Coronary artery (tissue), 2 donors: ENCODE data around the gene TAF11L10.
"Not testable (repeated sequence)": the region's sequence is repeated elsewhere in the genome, so short reads cannot be mapped to it uniquely, and the experiment has no call there.

Experiments
- DNase-seq: peaks from one replicate; pipeline ENCODE4 v3.0.0-alpha.2; 2017; ENCODE audit warnings: low spot score
- H3K27ac ChIP-seq, 2 donors: fragments of 200-600 bp; sonication (generic); one replicate each; pipeline ENCODE4 v1.5.1; 2016 to 2019
- H3K4me3 ChIP-seq: fragments of 200-600 bp; sonication (generic); 2 replicates; pipeline ENCODE4 v1.5.1; 2016; ENCODE audit warnings: mild to moderate bottlenecking, moderate library complexity
- CTCF ChIP-seq: fragments of 200-600 bp; sonication (generic); IDR thresholded peaks from one replicate; pipeline ENCODE4 v1.5.1; 2019; ENCODE audit warnings: antibody characterized with exemption

The TAF11L10 gene

DNA sequence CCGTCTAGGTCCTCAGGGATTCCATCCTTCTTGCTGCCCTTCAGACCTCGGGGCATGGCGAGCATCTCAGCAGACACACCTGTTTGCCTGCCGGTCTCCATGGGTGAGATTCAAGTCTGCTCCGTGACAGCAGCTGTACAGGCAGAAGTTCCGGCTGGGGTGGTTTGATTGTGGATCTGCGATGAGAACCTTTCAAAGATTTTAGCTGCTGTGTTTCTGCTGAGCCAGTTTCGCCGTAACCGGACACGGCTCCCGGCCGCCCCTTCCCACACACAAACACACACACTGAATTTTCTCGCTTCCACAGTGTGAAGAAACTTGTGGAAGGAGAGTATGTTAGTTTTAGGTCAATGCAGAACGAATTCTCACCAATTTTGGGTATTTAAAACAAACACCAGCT, at the start of gene TAF11L10:
TSS of gene TAF11L10 (minus strand) at position 101 of the 400 bp plus-strand sequence.
- not testable (repeated sequence) for H3K4me3 ChIP-seq, DNase-seq, H3K27ac ChIP-seq

- H3K4me3 ChIP-seq: no peak within 1 kb of the TSS
- TF ChIP-seq CTCF: no peak
- no peak within 1 kb of the TSS for H3K27ac ChIP-seq
- DNase-seq: no peak
Measured at GRCh38 chr5:17634160-17634559, 36.5 kb upstream of the TAF11L10 start, which contains the start of gene TAF11L14. Gene TAF11L14 (plus strand): TSS chr5:17634460.

DNA sequence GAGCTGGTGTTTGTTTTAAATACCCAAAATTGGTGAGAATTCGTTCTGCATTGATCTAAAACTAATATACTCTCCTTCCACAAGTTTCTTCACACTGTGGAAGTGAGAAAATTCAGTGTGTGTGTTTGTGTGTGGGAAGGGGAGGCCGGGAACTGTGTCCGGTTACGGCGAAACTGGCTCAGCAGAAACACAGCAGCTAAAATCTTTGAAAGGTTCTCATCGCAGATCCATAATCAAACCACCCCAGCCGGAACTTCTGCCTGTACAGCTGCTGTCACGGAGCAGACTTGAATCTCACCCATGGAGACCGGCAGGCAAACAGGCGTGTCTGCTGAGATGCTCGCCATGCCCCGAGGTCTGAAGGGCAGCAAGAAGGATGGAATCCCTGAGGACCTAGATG, 34.2 kb upstream of the TAF11L10 start, which contains the start of gene TAF11L13:
TSS of gene TAF11L13 (plus strand) at position 301 of the 400 bp plus-strand sequence.
- DNase-seq, H3K27ac ChIP-seq, H3K4me3 ChIP-seq: not testable (repeated sequence)

- no peak for TF ChIP-seq CTCF
- Histone ChIP-seq H3K4me3 (no peak overlapping the region), H3K27ac (no peak overlapping the region)
- DNase-seq: no peak
Measured at GRCh38 chr5:17625686-17626085, 28.1 kb upstream of the TAF11L10 start.

- Histone ChIP-seq H3K4me3 (no peak overlapping the region), H3K27ac (no peak overlapping the region)
- no peak for DNase-seq
- no peak for TF ChIP-seq CTCF
Measured at GRCh38 chr5:17620627-17621026, 23.0 kb upstream of the TAF11L10 start.

GRCh38 chr5:17619354-17619753, 21.7 kb upstream of the TAF11L10 start:
- DNase-seq: no peak
- no peak overlapping the region for H3K27ac ChIP-seq
- H3K4me3 ChIP-seq: no peak overlapping the region
- TF ChIP-seq CTCF: no peak

- DNase-seq: no peak
- no peak overlapping the region for H3K27ac ChIP-seq
- no peak overlapping the region for H3K4me3 ChIP-seq
- TF ChIP-seq CTCF: no peak
Measured at GRCh38 chr5:17614872-17615605, 17.4 kb upstream of the TAF11L10 start.

DNA sequence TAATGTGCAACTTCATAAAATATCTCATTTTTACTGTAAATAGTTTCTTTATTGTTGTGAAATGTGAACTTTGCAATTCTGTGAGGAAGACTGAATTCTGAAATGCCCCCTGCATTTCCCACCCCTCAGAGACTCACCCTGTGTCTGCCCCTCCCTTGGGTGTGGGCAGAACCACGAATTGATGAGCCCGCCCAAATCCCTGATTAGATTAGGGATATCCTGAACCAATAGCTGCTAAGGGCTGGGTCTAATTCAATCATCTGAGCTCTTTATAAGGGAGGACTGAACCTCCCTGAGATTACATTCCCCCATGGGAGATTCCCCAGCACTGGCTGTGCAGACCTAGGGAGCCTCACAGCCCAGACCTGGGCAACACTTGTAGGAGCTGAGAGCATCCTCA, 12.5 kb upstream of the TAF11L10 start, which contains the start of gene TAF11L12:
TSS of gene TAF11L12 (plus strand) at position 301 of the 400 bp plus-strand sequence.
- not testable (repeated sequence) for DNase-seq, H3K27ac ChIP-seq, H3K4me3 ChIP-seq

DNA sequence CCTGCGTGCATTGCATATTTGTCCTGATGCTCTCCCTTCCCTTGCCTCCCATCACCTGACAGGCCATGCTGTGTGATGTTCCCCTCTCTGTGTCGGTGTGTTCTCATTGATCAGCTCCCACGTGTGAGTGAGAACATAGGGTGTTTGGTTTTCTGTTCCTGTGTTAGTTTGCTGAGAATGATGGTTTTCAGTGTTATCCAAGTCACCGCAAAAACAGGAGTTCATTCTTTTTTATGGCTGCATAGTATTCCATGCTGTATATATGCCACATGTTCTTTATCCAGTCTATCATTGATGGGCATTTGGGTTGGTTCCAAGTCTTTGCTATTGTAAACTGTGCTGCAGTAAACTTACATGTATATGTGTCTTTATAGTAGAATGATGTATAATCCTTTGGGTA, 9.8 kb upstream of the TAF11L10 start:
- not testable (repeated sequence) for H3K4me3 ChIP-seq, DNase-seq, H3K27ac ChIP-seq
